GM19467 (cell line): ENCODE data around the gene DEF6.

Experiments used
- ATAC-seq: cut with Tn5 transposase; IDR thresholded peaks from one replicate; pipeline ENCODE4 v1.9.1; 2021; ENCODE audit warnings: mild to moderate bottlenecking, moderate library complexity; ENCODE audit not compliant: unreplicated experiment

The DEF6 gene

GRCh38 chr6:35370124-35370741 lies 72.6 kb downstream of the DEF6 start:
- no peak for ATAC-seq

- ATAC-seq, result no peak
These were observed 73.3 kb downstream of the DEF6 start for GRCh38 chr6:35370785-35371493.
